GM18868 (cell line): ENCODE data around the gene BBS1.

Experiments used
- ATAC-seq: cut with Tn5 transposase; IDR thresholded peaks from one replicate; pipeline ENCODE4 v1.9.1; 2021; ENCODE audit warnings: mild to moderate bottlenecking, moderate library complexity; ENCODE audit not compliant: unreplicated experiment

BBS1 gene

DNA sequence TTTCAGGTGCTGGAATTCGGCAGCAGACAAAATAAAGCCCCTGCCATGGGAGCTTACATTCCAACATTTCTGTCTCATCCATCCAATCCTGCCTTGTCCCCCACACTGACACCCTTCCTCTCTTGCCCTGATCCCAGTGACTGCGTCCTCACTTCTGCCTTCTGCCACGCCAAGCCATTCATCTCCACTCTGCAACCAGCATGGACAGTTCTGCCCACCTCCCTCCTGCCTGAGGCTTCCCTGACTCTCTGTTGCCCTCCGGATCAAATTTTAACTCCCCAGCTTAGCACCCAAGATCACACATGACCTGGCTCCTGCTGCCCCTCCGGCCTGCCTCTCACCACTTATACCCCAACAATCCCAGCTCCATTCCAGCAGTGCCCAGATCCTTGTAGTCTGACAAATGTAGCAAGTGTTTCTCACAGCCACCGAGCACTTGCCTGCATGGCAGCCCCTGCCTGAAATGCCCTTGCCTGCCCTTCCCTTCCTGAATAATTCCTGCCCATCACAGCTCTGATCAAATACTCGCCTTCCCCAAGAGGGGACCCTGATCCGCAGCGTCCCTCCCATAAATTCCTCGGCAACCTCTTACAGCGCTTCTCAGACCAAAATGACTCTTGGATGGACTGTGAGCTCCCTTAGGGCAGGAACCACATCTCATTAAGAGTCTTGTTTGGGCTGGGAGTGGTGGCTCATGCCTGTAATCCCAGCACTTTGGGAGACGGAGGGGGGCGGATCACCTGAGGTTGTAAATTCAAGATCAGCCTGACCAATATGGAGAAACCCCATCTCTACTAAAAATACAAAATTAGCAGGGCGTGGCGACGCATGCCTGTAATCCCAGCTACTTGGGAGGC is 38.6 kb downstream of the BBS1 start:
- ATAC-seq: no peak

DNA sequence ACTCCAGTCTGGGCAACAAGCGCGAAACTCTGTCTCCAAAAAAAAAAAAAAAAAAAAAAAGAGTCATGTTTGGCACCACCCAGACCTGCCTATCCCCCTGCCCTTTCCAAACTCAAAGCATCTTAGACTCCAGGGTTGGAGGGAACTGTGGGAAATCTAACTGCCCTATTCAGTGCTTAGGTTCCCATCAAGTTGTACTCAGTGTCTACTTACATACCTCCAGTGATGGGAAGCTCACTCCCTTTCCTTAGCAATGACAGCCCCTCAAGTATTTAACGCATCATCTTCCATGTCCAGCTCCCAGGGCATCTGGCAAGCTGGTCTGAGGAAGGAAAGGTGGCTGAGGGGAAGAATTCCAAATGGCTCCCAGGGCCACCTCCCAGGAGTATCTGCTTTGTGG is 39.3 kb downstream of the BBS1 start:
- no peak for ATAC-seq

DNA sequence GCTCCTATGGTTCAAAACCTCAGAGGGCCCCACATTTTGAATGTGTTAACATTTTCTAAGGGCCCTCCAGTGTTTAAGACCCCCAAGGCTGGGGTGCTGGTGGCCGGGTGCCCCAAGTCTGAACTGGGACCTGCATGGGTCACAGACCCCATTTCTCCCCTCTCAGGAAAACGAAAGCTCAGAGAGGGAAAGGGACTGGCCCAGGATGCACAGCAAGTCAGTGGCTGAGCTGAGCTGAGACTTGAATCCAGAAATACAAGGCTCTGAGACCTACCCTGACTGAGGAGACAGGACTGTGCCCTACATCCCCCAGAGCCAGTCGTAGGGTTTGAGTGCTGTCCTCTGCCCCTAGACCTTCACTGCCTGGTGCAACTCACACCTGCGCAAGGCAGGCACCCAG is 40.5 kb downstream of the BBS1 start:
- no peak for ATAC-seq

DNA sequence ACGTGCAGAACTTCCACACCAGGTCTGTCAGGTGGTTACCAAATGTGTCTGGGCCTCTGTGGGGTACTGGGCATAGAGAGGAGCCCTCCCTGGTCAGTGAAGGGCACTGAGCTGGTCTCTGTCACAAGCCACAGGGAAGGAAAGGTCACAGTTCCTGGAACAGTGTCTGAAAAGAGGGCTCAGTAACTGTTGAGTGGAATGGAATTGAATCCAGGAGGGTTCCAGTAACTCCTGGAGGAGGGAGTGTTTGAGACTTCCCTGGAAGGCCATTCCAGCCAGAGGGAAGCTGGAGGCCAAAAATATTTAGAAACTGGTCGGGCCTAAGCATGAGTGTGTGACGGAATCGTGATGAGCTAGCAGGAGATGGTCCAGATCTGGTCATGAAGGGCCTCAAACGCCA is 44.2 kb downstream of the BBS1 start:
- no peak for ATAC-seq

DNA sequence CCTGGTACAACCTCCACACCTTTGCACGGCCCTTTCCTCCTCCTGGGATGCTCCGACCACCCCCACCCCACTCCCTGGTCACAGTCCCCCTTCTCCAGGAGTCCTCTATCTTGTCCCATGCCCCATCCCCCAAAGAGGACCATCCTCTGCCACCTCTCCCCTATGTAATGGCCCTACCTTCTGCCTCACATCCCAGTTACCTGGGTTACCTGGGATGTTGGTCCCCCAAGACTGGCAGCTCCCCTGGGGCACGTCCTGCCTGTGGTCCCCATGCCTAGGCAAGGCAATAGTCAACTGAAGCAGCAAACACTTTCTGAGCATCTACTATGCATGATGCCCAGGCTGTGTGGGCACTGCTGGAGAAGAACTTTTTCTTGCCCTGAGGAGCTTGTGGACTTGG is 45.0 kb downstream of the BBS1 start:
- ATAC-seq: no peak

DNA sequence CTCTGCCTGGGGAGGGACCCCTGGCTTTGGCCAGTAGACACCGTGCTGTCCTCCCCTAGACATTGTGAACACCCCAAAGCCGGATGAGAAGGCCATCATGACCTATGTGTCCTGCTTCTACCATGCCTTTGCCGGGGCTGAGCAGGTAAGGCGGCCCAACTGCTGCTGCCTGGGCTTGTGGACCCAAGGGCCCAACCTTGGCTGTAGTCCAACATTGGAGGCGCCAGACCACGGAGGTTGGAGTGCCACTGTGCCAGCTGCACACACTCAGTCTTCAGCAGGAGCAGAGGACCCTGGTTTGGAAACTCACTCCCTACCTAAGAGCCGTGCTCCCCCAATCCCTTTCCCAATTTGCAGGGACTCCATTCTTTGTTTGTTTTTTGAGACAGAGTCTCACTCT is 45.7 kb downstream of the BBS1 start:
- ATAC-seq: no peak

DNA sequence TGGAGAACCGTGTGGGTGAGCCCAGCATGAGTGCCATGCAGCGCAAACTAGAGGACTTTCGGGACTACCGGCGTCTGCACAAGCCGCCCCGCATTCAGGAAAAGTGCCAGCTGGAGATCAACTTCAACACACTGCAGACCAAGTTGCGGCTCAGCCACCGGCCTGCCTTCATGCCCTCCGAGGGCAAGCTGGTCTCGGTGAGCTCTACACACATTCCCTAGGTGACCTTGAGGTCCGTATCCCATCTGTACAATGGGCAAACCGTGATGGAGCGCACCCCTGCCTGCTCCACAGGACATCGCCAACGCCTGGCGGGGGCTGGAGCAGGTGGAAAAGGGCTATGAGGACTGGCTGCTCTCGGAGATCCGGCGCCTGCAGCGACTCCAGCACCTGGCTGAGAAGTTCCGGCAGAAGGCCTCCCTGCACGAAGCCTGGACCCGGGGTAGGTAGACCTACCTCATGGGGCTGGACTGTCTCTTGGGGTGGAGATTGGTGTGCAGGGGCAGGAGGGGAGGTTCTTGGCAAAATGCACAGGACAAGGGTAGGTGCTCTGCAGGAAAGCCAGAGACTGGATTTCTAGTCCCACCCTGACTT is 47.4 kb downstream of the BBS1 start:
- no peak for ATAC-seq

DNA sequence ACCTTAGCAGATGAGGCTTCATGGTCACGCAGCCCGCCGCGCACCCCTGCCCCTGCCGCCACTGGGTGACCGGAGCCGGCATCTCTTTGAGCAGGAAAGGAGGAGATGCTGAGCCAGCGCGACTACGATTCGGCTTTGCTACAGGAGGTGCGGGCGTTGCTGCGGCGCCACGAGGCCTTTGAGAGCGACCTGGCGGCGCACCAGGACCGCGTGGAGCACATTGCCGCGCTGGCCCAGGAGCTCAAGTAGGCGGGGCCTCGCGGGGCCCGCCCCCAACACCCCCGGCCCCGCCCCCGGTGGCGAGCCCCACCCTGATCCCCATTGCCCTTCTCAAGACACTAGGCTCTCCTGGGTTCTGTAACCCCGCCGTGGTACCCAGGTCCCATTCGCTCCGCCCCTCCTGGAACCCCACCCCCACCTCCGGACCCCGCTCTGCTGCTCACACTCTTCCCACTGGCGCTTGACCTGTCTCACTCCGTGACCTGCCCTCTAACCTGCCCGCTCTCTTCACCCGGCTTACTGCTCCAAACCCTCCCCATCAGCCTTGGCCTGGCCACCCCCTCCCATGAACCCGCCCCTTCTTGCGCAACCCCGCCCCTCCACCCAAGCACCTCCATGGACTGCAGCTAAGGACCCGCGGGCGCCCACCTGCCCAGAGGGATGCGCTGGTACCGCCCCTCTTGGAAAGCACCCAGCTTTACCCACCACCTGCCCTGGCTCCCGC is 48.9 kb downstream of the BBS1 start:
- ATAC-seq: no peak

DNA sequence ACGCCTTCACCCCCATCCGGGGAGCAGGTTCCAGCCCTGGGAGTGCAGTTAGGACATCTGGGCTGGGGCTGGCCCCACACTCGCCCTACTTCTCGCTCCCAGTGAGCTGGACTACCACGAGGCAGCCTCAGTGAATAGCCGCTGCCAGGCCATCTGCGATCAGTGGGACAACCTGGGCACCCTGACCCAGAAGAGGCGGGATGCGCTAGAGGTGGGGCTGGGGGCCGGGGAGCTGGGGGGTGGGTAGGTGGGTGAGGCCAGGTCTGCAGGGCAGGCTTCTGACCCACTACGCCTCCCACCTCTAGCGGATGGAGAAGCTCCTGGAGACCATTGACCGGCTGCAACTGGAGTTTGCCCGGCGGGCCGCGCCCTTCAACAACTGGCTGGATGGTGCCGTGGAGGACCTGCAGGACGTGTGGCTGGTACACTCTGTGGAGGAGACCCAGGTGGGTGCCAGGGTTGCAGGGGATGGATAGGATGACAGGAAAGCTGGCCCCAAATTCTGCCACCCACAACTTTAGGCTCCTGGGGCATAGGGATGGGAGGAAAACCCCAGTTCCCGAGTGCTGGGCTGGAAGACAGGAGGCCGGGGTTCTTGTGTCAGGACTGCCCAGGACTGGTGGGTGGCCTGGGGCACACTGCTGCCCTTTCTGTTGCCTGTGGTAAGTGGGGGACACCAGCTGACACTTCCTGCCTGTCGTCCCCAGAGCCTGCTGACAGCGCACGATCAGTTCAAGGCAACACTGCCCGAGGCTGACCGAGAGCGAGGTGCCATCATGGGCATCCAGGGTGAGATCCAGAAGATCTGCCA is 49.6 kb downstream of the BBS1 start:
- no peak for ATAC-seq

DNA sequence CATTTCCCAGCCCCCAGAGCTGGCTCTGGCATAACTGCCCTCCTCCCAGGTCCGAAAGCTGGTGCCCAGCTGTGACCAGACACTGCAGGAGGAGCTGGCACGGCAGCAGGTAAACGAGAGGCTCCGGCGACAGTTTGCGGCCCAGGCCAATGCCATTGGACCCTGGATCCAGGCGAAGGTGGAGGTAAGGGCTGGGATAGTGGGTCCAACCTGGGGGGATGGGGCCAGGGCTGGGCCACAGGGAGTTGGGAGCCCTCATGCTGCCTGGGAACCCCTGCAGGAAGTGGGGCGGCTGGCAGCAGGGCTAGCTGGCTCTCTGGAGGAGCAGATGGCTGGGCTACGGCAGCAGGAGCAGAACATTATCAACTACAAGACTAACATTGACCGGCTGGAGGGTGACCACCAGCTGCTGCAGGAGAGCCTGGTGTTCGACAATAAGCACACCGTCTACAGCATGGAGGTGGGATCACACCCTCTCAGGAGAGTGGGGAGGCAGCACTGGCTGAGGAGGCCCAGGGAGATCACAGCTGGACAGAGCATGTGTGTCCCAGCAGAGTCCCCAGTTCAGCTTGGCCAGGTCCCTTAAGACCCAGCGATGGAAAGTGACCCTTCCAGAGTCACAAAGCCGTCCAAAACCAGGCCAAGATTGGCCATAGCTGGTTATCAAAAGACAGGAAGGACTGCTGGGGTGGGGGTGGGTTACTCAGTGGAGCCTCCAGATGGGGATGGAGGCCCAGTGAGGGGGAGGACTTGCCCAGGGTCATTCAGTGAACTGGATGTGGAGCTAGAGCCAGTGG is 50.9 kb downstream of the BBS1 start:
- ATAC-seq: no peak

DNA sequence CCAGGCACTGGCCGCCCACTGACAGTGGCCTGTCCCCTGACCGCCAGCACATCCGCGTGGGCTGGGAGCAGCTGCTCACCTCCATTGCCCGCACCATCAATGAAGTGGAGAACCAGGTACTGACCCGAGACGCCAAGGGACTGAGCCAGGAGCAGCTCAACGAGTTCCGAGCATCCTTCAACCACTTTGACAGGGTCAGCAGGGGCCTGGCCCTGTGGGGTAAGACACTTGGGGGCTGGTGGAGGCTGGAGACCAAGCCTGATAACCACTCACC is 51.5 kb downstream of the BBS1 start:
- no peak for ATAC-seq

DNA sequence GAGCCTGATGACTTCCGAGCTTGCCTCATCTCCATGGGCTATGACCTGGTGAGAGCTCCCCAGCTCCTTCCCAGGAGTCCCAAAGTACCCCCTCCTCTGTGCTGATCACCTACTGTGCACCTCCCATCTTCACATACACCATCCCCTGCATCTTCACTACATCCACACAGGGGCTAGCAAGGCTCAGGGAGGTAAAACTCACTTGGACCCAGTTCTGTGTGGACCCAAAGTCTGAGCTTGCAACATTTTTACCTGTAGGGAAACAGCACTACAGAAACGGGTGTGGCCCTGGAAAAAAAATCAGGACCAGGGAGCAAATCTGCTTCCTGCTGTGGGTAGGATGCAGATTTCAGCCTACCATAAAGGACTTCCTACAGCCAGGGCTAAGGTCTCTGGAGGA is 51.8 kb downstream of the BBS1 start:
- ATAC-seq: no peak

DNA sequence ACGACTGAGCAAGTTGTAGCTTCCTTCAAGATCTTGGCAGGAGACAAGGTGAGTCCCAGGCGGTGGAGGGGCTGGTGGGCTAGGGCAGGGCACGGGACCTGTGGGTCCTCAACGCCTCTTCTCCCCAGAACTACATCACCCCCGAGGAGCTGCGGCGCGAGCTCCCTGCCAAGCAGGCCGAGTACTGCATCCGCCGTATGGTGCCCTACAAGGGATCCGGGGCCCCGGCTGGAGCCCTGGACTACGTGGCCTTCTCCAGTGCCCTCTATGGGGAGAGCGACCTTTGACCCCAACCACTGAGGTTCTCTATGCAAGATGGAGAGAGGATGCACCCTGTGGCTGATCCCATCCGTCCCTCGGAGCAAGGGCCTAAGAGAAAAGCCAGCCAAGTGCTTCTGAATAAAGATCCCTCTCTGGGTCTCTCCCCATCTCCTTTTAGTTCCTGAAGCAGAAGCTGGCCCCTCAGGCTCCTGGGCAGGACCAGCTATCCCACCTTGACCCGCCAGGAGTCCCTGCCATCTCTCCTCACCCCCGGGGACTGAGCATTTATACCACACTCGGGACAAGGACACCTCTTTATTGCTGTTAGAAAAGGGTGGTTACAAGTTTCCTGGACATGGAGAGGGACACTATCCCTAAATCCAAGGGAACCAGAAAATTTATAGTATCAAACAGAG is 52.6 kb downstream of the BBS1 start:
- ATAC-seq: no peak

DNA sequence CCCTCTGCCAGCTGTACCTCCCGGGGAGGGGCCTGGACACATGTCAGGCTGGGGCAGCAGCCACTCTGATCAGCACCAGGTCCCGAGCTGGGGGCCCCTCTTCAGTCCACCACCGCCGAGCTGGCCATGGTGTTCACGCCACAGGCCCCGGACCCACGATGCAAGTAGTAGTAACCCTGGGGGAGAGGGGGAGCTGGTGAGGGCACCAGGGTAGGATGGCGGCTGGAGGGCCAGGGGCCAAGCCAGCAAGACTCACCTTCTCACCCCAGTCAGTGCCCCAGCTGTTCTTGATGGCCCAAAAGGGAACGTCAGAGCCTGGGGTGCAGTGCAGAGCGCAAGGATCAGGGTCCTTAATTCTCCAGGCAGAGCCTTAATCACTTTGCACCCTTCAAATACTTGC is 53.4 kb downstream of the BBS1 start:
- ATAC-seq: no peak

DNA sequence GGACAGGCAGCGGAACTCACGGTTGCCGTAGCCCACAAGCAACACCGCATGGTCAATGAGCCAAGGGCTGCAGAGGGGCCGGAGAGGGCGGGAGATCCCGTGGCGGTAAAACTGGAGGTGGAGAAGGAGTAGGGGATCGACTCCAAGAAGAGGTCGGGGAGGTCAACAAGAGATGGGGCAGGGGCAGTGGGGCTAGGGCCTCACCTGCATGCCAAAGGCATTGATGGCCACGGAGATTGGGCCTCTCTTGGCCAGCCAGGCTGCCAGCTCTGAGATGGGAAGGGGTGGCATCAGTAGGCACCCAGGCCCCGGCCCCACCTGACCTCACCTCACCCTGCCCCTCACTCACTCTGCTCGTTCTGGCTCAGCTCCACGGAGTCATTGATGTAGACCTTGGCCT is 54.1 kb downstream of the BBS1 start:
- no peak for ATAC-seq

DNA sequence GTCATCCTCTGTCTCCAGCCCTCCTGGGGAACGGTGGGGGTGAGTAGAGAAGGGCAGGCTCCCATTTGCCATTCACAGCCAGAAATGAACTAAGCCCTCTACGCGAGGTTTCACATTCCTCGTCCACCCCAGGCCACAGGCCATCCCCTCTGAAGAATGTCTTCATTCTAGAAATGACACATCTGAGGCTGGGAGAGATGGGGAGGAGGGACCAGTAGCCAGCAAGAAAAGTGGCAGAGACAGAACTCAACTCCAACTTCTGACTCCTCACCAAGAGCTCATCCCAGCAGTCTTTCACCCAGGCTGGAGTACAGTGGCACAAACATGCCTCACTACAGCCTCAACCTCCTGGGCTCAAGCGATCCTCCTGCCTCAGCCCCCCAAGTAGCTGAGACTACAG is 54.5 kb downstream of the BBS1 start:
- ATAC-seq: no peak

DNA sequence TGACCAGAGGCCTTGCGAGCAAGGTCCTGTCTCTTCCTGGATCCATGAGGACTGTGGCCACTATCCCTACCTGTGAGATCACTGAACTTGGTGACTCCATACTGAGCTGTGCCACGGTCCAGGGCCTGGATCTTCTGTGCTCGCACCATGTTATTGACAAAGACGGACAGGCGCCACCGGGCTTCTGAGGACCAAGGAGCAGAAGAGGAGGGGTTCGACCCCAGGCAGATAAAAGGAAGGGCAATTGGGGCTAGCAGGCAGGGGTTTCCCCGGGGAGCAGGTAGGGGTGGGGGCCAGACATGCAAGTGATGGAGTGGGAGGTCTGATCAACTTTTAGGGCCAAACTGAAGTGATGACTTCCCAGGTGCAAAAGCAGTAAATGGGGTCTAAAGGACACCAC is 55.8 kb downstream of the BBS1 start:
- no peak for ATAC-seq

DNA sequence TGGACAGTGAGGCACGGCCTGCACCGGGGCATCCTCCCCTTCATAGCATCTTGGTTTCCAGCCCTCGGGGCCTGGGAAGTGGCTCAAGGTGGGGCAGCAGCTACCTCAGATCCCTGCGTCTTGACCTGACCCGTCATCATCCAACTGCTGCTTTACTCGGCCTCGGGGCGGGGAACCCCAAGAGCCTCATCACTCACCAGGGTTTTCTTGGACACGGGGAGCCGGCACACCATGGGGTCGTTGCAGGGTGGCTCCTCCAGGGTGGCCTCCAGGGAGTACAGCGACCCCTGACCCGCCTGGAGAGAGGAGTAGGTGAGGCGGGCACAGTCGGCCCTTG is 57.3 kb downstream of the BBS1 start:
- ATAC-seq: no peak

DNA sequence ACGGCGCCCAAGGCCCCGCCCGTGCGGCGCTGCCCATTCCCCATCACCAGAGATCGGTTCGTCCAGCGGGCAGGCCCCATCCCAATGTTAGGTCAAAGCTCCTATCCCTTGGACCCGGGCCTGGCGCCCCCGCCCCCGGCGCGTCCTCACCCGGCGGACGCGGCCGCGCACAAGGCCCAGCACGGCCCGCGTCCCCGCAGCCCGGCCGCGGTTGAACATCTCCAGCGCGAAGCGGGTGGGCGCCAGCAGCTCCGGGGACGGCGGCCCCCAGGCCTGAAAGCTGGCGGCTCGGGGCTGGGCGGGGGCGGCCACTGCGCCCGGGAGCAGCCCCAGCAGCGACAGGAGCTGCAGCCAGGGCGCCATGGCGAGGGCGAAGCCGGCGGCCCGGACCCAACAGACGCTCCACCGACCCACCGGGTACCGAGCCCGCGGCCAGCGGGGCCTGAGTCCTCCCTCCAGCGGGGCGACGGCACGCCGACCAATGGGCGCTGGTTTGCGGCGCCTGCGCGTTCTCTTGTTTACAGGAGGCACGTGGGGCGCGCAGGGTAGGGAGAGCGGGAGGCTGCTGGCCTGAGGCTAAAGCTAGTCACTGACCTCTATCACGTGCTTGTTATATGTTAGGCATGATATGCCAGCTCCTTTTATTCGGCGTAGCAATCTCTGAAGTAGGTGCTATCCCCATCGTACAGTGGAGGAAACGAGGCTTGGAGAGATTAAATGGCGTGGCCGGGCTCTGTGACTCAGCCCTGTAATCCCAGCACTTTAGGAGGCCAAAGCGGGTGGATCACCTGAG is 57.9 kb downstream of the BBS1 start, which contains the start of gene CTSF:
Gene CTSF, minus strand, starts transcription at position 483 of the 793 bp plus-strand sequence. Its CDS starts 120 bp downstream, at position 363.
- no peak for ATAC-seq
